Endothelial cell of umbilical vein (primary cell): Measurements from ENCODE around the gene OXNAD1.

Source experiments
- CTCF ChIP-seq, 2 donors: IDR thresholded peaks; 1 replicate in 1 of 2; 2 replicates in 1 of 2; pipeline ENCODE4 v1.5.1; 2011; ENCODE audit warnings: low read length in 2 of 2, mild to moderate bottlenecking in 2 of 2, moderate library complexity in 2 of 2, control low read depth in 1 of 2, inconsistent platforms in 1 of 2, low read depth in 1 of 2; ENCODE audit not compliant: insufficient read depth in 1 of 2; ENCODE audit errors: extremely low read depth in 1 of 2
- EZH2 ChIP-seq: IDR thresholded peaks from 2 replicates; pipeline ENCODE4 v1.6.1; 2012; ENCODE audit warnings: borderline replicate concordance, low read depth, mild to moderate bottlenecking, moderate library complexity, low read length, inconsistent platforms; ENCODE audit not compliant: severe bottlenecking
- FOS ChIP-seq: IDR thresholded peaks from 2 replicates; pipeline ENCODE4 v1.6.1; 2011; ENCODE audit warnings: mild to moderate bottlenecking, low read length, moderate library complexity, borderline replicate concordance; ENCODE audit not compliant: insufficient read depth
- MAX ChIP-seq: IDR thresholded peaks from 2 replicates; pipeline ENCODE4 v1.6.1; 2011; ENCODE audit not compliant: insufficient read depth, insufficient read length
- POLR2A ChIP-seq: IDR thresholded peaks from 2 replicates; pipeline ENCODE4 v1.6.1; 2012; ENCODE audit warnings: low read depth, mild to moderate bottlenecking, control low read depth, low read length

- TF ChIP-seq CTCF (IDR thresholded peaks at IDR 0.05; ENCODE audit: extremely low read depth in 1 of 2, insufficient read depth in 1 of 2, low read depth in 1 of 2, low read length in 2 of 2) (no peak), FOS (no peak), POLR2A (no peak), EZH2 (no peak), MAX (no peak)
Observed at GRCh38 chr3:16286751-16287543, 21.9 kb downstream of the OXNAD1 start.
